ENCODE data around the gene MTARC1.
A peak's percentile ranks its signal among the peaks of the same experiment; 100 is the strongest.

MTARC1 gene

GRCh38 chr1:220751111-220751510, 35.6 kb upstream of the MTARC1 start:
- peaks cover 8 to 27% of the 10 kb centered on the region in 2 donors for H3K4me1 ChIP-seq (ENCODE audit: control insufficient read depth in 2 of 2, insufficient read depth in 2 of 2, low read length in 2 of 2)
- H3K9me3 ChIP-seq (ENCODE audit: control insufficient read depth in 2 of 2, low read length in 2 of 2) = no peaks in the 10 kb centered on the region
- H3K27ac ChIP-seq (ENCODE audit: low read depth in 2 of 2, low read length in 2 of 2) = no peak overlapping the region
- H3K36me3 ChIP-seq (ENCODE audit: control insufficient read depth in 2 of 2, insufficient read depth in 2 of 2, low read length in 2 of 2) = peaks cover 12 to 13% of the 10 kb centered on the region in 2 donors
- no peaks in the 10 kb centered on the region for H3K27me3 ChIP-seq (ENCODE audit: control insufficient read depth in 2 of 2, insufficient read depth in 2 of 2, low read length in 2 of 2)
- H3K4me3 ChIP-seq (ENCODE audit: low read length in 2 of 2) = no peak overlapping the region
- H3K9ac ChIP-seq (ENCODE audit: low read depth in 1 of 2, low read length in 2 of 2) = peak overlapping the region in 1 of 2 donors; percentile 16

- no peak overlapping the region for H3K9ac ChIP-seq (ENCODE audit: low read depth in 1 of 2, low read length in 2 of 2)
- H3K27ac ChIP-seq (ENCODE audit: low read depth in 2 of 2, low read length in 2 of 2) = no peak overlapping the region
- H3K27me3 ChIP-seq (ENCODE audit: control insufficient read depth in 2 of 2, insufficient read depth in 2 of 2, low read length in 2 of 2) = no peaks in the 10 kb centered on the region
- no peaks in the 10 kb centered on the region for H3K9me3 ChIP-seq (ENCODE audit: control insufficient read depth in 2 of 2, low read length in 2 of 2)
- peaks cover 2 to 16% of the 10 kb centered on the region in 2 donors for H3K4me1 ChIP-seq (ENCODE audit: control insufficient read depth in 2 of 2, insufficient read depth in 2 of 2, low read length in 2 of 2)
- H3K36me3 ChIP-seq (ENCODE audit: control insufficient read depth in 2 of 2, insufficient read depth in 2 of 2, low read length in 2 of 2) = peaks cover 17 to 21% of the 10 kb centered on the region in 2 donors
- no peak overlapping the region for H3K4me3 ChIP-seq (ENCODE audit: low read length in 2 of 2)
These were observed 32.3 kb upstream of the MTARC1 start for GRCh38 chr1:220754212-220754917.

- peaks cover 19 to 21% of the 10 kb centered on the region in 2 donors for H3K36me3 ChIP-seq (ENCODE audit: control insufficient read depth in 2 of 2, insufficient read depth in 2 of 2, low read length in 2 of 2)
- H3K9me3 ChIP-seq (ENCODE audit: control insufficient read depth in 2 of 2, low read length in 2 of 2) = no peaks in the 10 kb centered on the region
- H3K9ac ChIP-seq (ENCODE audit: low read depth in 1 of 2, low read length in 2 of 2) = no peak overlapping the region
- H3K4me1 ChIP-seq (ENCODE audit: control insufficient read depth in 2 of 2, insufficient read depth in 2 of 2, low read length in 2 of 2) = peaks cover 0 to 16% of the 10 kb centered on the region in 2 donors
- H3K27ac ChIP-seq (ENCODE audit: low read depth in 2 of 2, low read length in 2 of 2) = no peak overlapping the region
- H3K4me3 ChIP-seq (ENCODE audit: low read length in 2 of 2) = no peak overlapping the region
- no peaks in the 10 kb centered on the region for H3K27me3 ChIP-seq (ENCODE audit: control insufficient read depth in 2 of 2, insufficient read depth in 2 of 2, low read length in 2 of 2)
These were observed 31.8 kb upstream of the MTARC1 start for GRCh38 chr1:220754918-220755295.

GRCh38 chr1:220755309-220755708, 31.4 kb upstream of the MTARC1 start:
- Histone ChIP-seq H3K4me1 (ENCODE audit: control insufficient read depth in 2 of 2, insufficient read depth in 2 of 2, low read length in 2 of 2) (peaks cover 0 to 12% of the 10 kb centered on the region in 2 donors), H3K27ac (ENCODE audit: low read depth in 2 of 2, low read length in 2 of 2) (no peak overlapping the region), H3K27me3 (ENCODE audit: control insufficient read depth in 2 of 2, insufficient read depth in 2 of 2, low read length in 2 of 2) (no peaks in the 10 kb centered on the region), H3K4me3 (ENCODE audit: low read length in 2 of 2) (no peak overlapping the region), H3K9me3 (ENCODE audit: control insufficient read depth in 2 of 2, low read length in 2 of 2) (no peaks in the 10 kb centered on the region), H3K9ac (ENCODE audit: low read depth in 1 of 2, low read length in 2 of 2) (no peak overlapping the region), H3K36me3 (ENCODE audit: control insufficient read depth in 2 of 2, insufficient read depth in 2 of 2, low read length in 2 of 2) (peaks cover 19 to 21% of the 10 kb centered on the region in 2 donors)

GRCh38 chr1:220757441-220757840, 29.3 kb upstream of the MTARC1 start:
- Histone ChIP-seq H3K4me3 (ENCODE audit: low read length in 2 of 2) (no peak overlapping the region), H3K9me3 (ENCODE audit: control insufficient read depth in 2 of 2, low read length in 2 of 2) (no peaks in the 10 kb centered on the region), H3K27ac (ENCODE audit: low read depth in 2 of 2, low read length in 2 of 2) (no peak overlapping the region), H3K27me3 (ENCODE audit: control insufficient read depth in 2 of 2, insufficient read depth in 2 of 2, low read length in 2 of 2) (no peaks in the 10 kb centered on the region), H3K36me3 (ENCODE audit: control insufficient read depth in 2 of 2, insufficient read depth in 2 of 2, low read length in 2 of 2) (peaks cover 19 to 21% of the 10 kb centered on the region in 2 donors), H3K4me1 (ENCODE audit: control insufficient read depth in 2 of 2, insufficient read depth in 2 of 2, low read length in 2 of 2) (peaks cover 0 to 15% of the 10 kb centered on the region in 2 donors), H3K9ac (ENCODE audit: low read depth in 1 of 2, low read length in 2 of 2) (no peak overlapping the region)

GRCh38 chr1:220759147-220759546, 27.6 kb upstream of the MTARC1 start:
- Histone ChIP-seq H3K9me3 (ENCODE audit: control insufficient read depth in 2 of 2, low read length in 2 of 2) (no peaks in the 10 kb centered on the region), H3K4me1 (ENCODE audit: control insufficient read depth in 2 of 2, insufficient read depth in 2 of 2, low read length in 2 of 2) (peaks cover 0 to 17% of the 10 kb centered on the region in 2 donors), H3K27me3 (ENCODE audit: control insufficient read depth in 2 of 2, insufficient read depth in 2 of 2, low read length in 2 of 2) (no peaks in the 10 kb centered on the region), H3K27ac (ENCODE audit: low read depth in 2 of 2, low read length in 2 of 2) (no peak overlapping the region), H3K36me3 (ENCODE audit: control insufficient read depth in 2 of 2, insufficient read depth in 2 of 2, low read length in 2 of 2) (peaks cover 24 to 31% of the 10 kb centered on the region in 2 donors), H3K9ac (ENCODE audit: low read depth in 1 of 2, low read length in 2 of 2) (no peak overlapping the region), H3K4me3 (ENCODE audit: low read length in 2 of 2) (no peak overlapping the region)

GRCh38 chr1:220761688-220762427, 24.9 kb upstream of the MTARC1 start:
- H3K9me3 ChIP-seq (ENCODE audit: control insufficient read depth in 2 of 2, low read length in 2 of 2) = no peaks in the 10 kb centered on the region
- H3K9ac ChIP-seq (ENCODE audit: low read depth in 1 of 2, low read length in 2 of 2) = no peak overlapping the region
- H3K4me3 ChIP-seq (ENCODE audit: low read length in 2 of 2) = no peak overlapping the region
- H3K36me3 ChIP-seq (ENCODE audit: control insufficient read depth in 2 of 2, insufficient read depth in 2 of 2, low read length in 2 of 2) = peaks cover 10 to 14% of the 10 kb centered on the region in 2 donors
- no peaks in the 10 kb centered on the region for H3K27me3 ChIP-seq (ENCODE audit: control insufficient read depth in 2 of 2, insufficient read depth in 2 of 2, low read length in 2 of 2)
- H3K27ac ChIP-seq (ENCODE audit: low read depth in 2 of 2, low read length in 2 of 2) = peak overlapping the region; percentile 29 to 67
- H3K4me1 ChIP-seq (ENCODE audit: control insufficient read depth in 2 of 2, insufficient read depth in 2 of 2, low read length in 2 of 2) = peaks cover 0 to 17% of the 10 kb centered on the region in 2 donors

- H3K27me3 ChIP-seq (ENCODE audit: control insufficient read depth in 2 of 2, insufficient read depth in 2 of 2, low read length in 2 of 2) = no peaks in the 10 kb centered on the region
- no peak overlapping the region for H3K9ac ChIP-seq (ENCODE audit: low read depth in 1 of 2, low read length in 2 of 2)
- peaks cover 7 to 20% of the 10 kb centered on the region in 2 donors for H3K4me1 ChIP-seq (ENCODE audit: control insufficient read depth in 2 of 2, insufficient read depth in 2 of 2, low read length in 2 of 2)
- H3K4me3 ChIP-seq (ENCODE audit: low read length in 2 of 2) = no peak overlapping the region
- no peak overlapping the region for H3K27ac ChIP-seq (ENCODE audit: low read depth in 2 of 2, low read length in 2 of 2)
- no peaks in the 10 kb centered on the region for H3K9me3 ChIP-seq (ENCODE audit: control insufficient read depth in 2 of 2, low read length in 2 of 2)
- peaks cover 10 to 17% of the 10 kb centered on the region in 2 donors for H3K36me3 ChIP-seq (ENCODE audit: control insufficient read depth in 2 of 2, insufficient read depth in 2 of 2, low read length in 2 of 2)
These were observed 22.0 kb upstream of the MTARC1 start for GRCh38 chr1:220764757-220765156.

GRCh38 chr1:220767312-220768125, 19.2 kb upstream of the MTARC1 start:
- Histone ChIP-seq H3K9me3 (ENCODE audit: control insufficient read depth in 2 of 2, low read length in 2 of 2) (no peaks in the 10 kb centered on the region), H3K9ac (ENCODE audit: low read depth in 1 of 2, low read length in 2 of 2) (no peak overlapping the region), H3K4me1 (ENCODE audit: control insufficient read depth in 2 of 2, insufficient read depth in 2 of 2, low read length in 2 of 2) (peaks cover 3 to 7% of the 10 kb centered on the region in 2 donors), H3K27me3 (ENCODE audit: control insufficient read depth in 2 of 2, insufficient read depth in 2 of 2, low read length in 2 of 2) (no peaks in the 10 kb centered on the region), H3K36me3 (ENCODE audit: control insufficient read depth in 2 of 2, insufficient read depth in 2 of 2, low read length in 2 of 2) (peaks cover 12 to 32% of the 10 kb centered on the region in 2 donors), H3K4me3 (ENCODE audit: low read length in 2 of 2) (peak overlapping the region in 1 of 2 donors; percentile 28), H3K27ac (ENCODE audit: low read depth in 2 of 2, low read length in 2 of 2) (peak overlapping the region; percentile 33 to 52)
